HG03558 (cell line): Measurements from ENCODE around the gene CLMN.
"Not testable (repeated sequence)": the region's sequence is repeated elsewhere in the genome, so short reads cannot be mapped to it uniquely, and the experiment has no call there.

Experiments used
- ATAC-seq: cut with Tn5 transposase; IDR thresholded peaks from one replicate; pipeline ENCODE4 v1.9.1; 2021; ENCODE audit warnings: moderate number of reproducible peaks; ENCODE audit not compliant: unreplicated experiment; ENCODE audit errors: extremely low read depth

Gene CLMN

GRCh38 chr14:95201745-95202144 is 118.0 kb downstream of the CLMN start:
- ATAC-seq, result not testable (repeated sequence)

- ATAC-seq, result no peak
These were observed 119.3 kb downstream of the CLMN start for GRCh38 chr14:95200404-95200803.

GRCh38 chr14:95199298-95199983 is 120.3 kb downstream of the CLMN start:
- no peak for ATAC-seq

- no peak for ATAC-seq
These were observed 121.4 kb downstream of the CLMN start for GRCh38 chr14:95198320-95198719.

- ATAC-seq, result no peak
These were observed 122.2 kb downstream of the CLMN start for GRCh38 chr14:95197551-95197950.

- ATAC-seq, result no peak
These were observed 122.7 kb downstream of the CLMN start for GRCh38 chr14:95196826-95197545.

- ATAC-seq, result no peak
These were observed 123.4 kb downstream of the CLMN start for GRCh38 chr14:95196268-95196667.

- no peak for ATAC-seq
These were observed 124.7 kb downstream of the CLMN start for GRCh38 chr14:95195031-95195430.

- ATAC-seq, result no peak
These were observed 126.6 kb downstream of the CLMN start for GRCh38 chr14:95193081-95193480.

GRCh38 chr14:95192311-95192710 is 127.4 kb downstream of the CLMN start:
- no peak for ATAC-seq

- no peak for ATAC-seq
These were observed 128.1 kb downstream of the CLMN start for GRCh38 chr14:95191445-95192199.

GRCh38 chr14:95190857-95191256 is 128.9 kb downstream of the CLMN start:
- no peak for ATAC-seq

GRCh38 chr14:95190346-95190840 is 129.3 kb downstream of the CLMN start:
- ATAC-seq, result no peak

- ATAC-seq, result no peak
These were observed 130.2 kb downstream of the CLMN start for GRCh38 chr14:95189367-95190132.

GRCh38 chr14:95188380-95188779 is 131.3 kb downstream of the CLMN start:
- no peak for ATAC-seq

GRCh38 chr14:95185767-95186392 is 133.8 kb downstream of the CLMN start:
- ATAC-seq, result no peak

- ATAC-seq, result no peak
These were observed 134.5 kb downstream of the CLMN start for GRCh38 chr14:95185033-95185766.

- ATAC-seq, result no peak
These were observed 135.3 kb downstream of the CLMN start for GRCh38 chr14:95184413-95184790.
